Stimulated activated CD8-positive, alpha-beta memory T cell treated with anti-CD3 and anti-CD28 coated beads, Interleukin-4, amount 100 ng/mL, for 48 hours (primary cell): ENCODE data around the gene LAGE3.

Experiments used
- DNase-seq: peaks from one replicate; pipeline ENCODE4 v3.0.0-alpha.2; 2020

Gene LAGE3

DNA sequence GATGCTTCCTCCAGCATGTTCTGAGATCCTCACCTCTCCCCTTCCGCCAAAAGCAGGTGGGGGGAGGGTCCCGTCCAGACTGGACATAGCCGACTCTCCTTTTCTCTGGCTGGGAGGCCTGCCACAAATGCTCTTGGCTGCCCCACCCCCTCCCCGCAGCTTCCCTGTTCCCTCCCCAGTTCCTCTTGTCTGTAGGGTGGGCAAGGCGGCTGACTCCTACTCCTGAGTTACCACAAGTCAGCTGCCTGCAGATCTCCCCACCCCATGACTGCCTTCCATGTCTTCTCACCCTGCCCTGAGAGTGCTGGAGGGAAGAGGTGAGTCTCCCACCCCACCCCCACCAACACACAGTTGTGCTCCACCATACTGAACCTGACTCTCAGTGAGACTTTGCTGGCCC lies 47.7 kb downstream of the LAGE3 start:
- no peak for DNase-seq

DNA sequence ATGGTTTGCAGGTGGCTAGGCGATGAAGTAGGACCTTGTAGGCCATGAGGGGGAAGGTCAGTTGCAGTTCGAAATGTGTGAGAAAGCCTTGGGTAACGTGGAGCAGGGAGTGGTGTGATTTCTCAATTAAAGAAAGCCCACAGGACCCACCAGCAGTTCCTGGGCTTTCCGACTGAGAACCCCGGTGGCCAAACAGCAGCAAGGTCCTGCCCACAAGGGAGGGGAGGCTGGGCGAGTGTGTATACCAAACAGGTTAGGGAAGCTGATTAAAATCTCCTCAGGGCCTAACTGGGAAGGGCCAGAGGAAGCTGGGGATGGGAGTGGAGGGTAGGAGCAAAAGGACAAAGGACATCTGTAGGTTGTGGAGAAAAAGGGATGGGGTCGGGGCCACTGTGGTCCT lies 48.2 kb downstream of the LAGE3 start:
- no peak for DNase-seq

DNA sequence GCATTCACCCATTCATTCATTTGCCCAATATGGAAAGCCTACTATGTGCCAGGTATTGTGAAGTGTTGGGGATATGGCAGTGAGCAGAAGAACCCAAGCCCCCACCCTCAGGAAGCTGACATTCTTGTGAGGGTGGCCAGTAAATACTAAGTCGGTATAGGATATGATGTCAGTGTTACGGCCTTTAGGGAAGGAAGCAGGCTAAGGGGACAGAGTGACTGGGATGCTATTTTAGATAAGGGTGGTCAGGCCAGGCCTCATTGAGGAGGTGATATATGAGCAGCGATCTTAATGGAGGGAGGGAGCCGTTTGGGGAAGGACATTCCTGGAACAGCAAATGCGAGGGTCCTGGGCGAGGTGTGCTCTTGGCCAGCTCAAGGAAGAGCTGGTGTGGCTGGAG lies 48.6 kb downstream of the LAGE3 start:
- DNase-seq, result no peak

DNA sequence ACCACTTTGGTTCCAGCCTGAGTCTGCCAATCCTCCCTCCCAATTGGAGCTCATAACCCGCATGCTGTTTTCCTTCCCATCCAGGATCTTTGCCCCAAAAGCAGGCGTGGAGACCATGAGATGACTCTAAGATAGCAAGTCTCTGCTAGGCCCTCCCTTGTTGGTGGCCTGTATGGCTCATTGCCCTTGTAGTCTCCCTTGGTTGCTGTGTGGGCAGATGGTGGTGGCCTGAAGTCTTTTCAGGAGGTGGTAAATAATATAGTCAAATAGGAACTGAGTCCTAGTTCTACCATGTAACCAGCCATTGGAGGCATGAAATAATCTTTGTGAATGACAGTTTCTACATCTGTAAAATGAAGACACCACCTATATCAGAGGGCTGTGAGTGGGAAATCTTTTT lies 49.4 kb downstream of the LAGE3 start:
- DNase-seq, result no peak

DNA sequence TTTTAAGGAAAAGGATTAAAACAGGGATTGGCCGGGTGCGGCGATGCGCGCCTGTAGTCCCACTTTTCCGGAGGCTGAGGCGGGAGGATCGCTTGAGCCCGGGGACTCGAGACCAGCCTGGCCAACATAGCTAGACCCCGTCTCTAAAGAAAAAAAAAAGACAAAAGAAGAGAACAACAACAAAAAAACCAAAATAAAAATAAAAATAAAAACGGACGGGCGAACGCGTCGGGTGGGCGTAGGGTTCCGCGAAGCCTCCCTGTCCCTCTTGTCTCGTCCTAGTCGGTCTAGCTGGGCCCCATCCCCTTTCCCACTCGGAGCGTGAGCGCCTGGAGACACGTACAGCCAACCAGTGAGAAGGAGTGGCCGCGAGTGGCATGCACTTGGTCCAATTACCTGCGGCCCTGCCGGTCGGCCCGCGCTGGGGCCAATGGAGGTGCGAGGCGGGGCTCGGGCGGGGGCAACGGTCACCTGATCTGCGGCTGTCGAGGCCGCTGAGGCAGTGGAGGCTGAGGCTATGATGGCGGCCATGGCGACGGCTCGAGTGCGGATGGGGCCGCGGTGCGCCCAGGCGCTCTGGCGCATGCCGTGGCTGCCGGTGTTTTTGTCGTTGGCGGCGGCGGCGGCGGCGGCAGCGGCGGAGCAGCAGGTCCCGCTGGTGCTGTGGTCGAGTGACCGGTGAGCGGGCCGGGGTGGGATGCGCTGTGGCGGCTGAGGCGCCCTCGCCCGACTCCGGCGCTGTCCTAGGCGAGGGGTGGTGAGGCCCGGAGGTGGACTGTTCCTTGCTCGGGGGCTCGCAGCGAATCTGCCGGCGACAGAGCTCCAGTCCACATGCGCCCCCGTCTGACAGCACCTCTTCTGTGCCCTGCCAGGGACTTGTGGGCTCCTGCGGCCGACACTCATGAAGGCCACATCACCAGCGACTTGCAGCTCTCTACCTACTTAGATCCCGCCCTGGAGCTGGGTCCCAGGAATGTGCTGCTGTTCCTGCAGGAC lies 50.6 kb downstream of the LAGE3 start, which contains the start of gene ATP6AP1:
ATP6AP1 (plus strand) TSS at position 502 of the 996 bp plus-strand sequence; CDS start at position 518, 16 bp downstream.
- peak; percentile 88 for DNase-seq
